ENCODE data around the gene CIAO2A. TPM values are rescaled to one million over a fixed set of nuclear protein-coding genes. Genes with fewer than 3 reads are reported as not detected.
"Not testable (repeated sequence)": the region's sequence is repeated elsewhere in the genome, so short reads cannot be mapped to it uniquely, and the experiment has no call there.

Gene CIAO2A
- total and polyA plus RNA-seq, 4 donors = 41.7 to 48.1 (median 47.3) TPM

- Histone ChIP-seq H3K27ac (ENCODE audit: low read depth, low read length) (no peak overlapping the region), H3K4me1 (ENCODE audit: control insufficient read depth, insufficient read depth, low read length) (peaks cover 12% of the 10 kb centered on the region)
These were observed 38.6 kb upstream of the CIAO2A start for GRCh38 chr15:64132217-64132616.

GRCh38 chr15:64131547-64131946 lies 37.9 kb upstream of the CIAO2A start:
- Histone ChIP-seq H3K36me3 (ENCODE audit: control insufficient read depth, insufficient read depth, low read length) (peaks cover 76% of the 10 kb centered on the region), H3K4me1 (ENCODE audit: control insufficient read depth, insufficient read depth, low read length) (peaks cover 9% of the 10 kb centered on the region), H3K27ac (ENCODE audit: low read depth, low read length) (no peak overlapping the region), H3K9me3 (ENCODE audit: control insufficient read depth, insufficient read depth, low read length) (no peaks in the 10 kb centered on the region), H3K27me3 (ENCODE audit: control insufficient read depth, insufficient read depth, low read length) (no peaks in the 10 kb centered on the region), H3K4me3 (ENCODE audit: low read depth, low read length) (no peak overlapping the region)
- 94% methylated on average over 7 of the region's 7 CpGs for WGBS (ENCODE audit: insufficient coverage)
- DNase-seq (ENCODE audit: low read depth in 4 of 6, low spot score in 6 of 6) = no peak

More at GRCh38 chr15:64132217-64132616, 38.6 kb upstream of the CIAO2A start:
- Histone ChIP-seq H3K27me3 (ENCODE audit: control insufficient read depth, insufficient read depth, low read length) (no peaks in the 10 kb centered on the region), H3K9me3 (ENCODE audit: control insufficient read depth, insufficient read depth, low read length) (no peaks in the 10 kb centered on the region), H3K36me3 (ENCODE audit: control insufficient read depth, insufficient read depth, low read length) (peaks cover 79% of the 10 kb centered on the region), H3K4me3 (ENCODE audit: low read depth, low read length) (no peak overlapping the region)
- no peak for DNase-seq (ENCODE audit: low read depth in 4 of 6, low spot score in 6 of 6)
- WGBS (ENCODE audit: insufficient coverage) = 100% methylated on average over 2 of the region's 4 CpGs

GRCh38 chr15:64130159-64130558 lies 36.5 kb upstream of the CIAO2A start:
- Histone ChIP-seq H3K4me3 (ENCODE audit: low read depth, low read length) (no peak overlapping the region), H3K9me3 (ENCODE audit: control insufficient read depth, insufficient read depth, low read length) (no peaks in the 10 kb centered on the region), H3K27me3 (ENCODE audit: control insufficient read depth, insufficient read depth, low read length) (no peaks in the 10 kb centered on the region), H3K4me1 (ENCODE audit: control insufficient read depth, insufficient read depth, low read length) (peaks cover 9% of the 10 kb centered on the region), H3K27ac (ENCODE audit: low read depth, low read length) (no peak overlapping the region), H3K36me3 (ENCODE audit: control insufficient read depth, insufficient read depth, low read length) (peaks cover 69% of the 10 kb centered on the region)
- DNase-seq (ENCODE audit: low read depth in 4 of 6, low spot score in 6 of 6) = no peak
- WGBS (ENCODE audit: insufficient coverage) = 100% methylated on average over 2 of the region's 3 CpGs

- no CpG with 5 or more reads among the region's 6 CpGs for WGBS (ENCODE audit: insufficient coverage)
- no peak overlapping the region for H3K27ac ChIP-seq (ENCODE audit: low read depth, low read length)
- H3K36me3 ChIP-seq (ENCODE audit: control insufficient read depth, insufficient read depth, low read length) = peaks cover 53% of the 10 kb centered on the region
- H3K4me3 ChIP-seq (ENCODE audit: low read depth, low read length) = no peak overlapping the region
- H3K4me1 ChIP-seq (ENCODE audit: control insufficient read depth, insufficient read depth, low read length) = peaks cover 6% of the 10 kb centered on the region
- no peak for DNase-seq (ENCODE audit: low read depth in 4 of 6, low spot score in 6 of 6)
- no peaks in the 10 kb centered on the region for H3K27me3 ChIP-seq (ENCODE audit: control insufficient read depth, insufficient read depth, low read length)
- no peaks in the 10 kb centered on the region for H3K9me3 ChIP-seq (ENCODE audit: control insufficient read depth, insufficient read depth, low read length)
These were observed 34.1 kb upstream of the CIAO2A start for GRCh38 chr15:64127521-64128270.

GRCh38 chr15:64125978-64126377 lies 32.3 kb upstream of the CIAO2A start:
- H3K4me1 ChIP-seq (ENCODE audit: control insufficient read depth, insufficient read depth, low read length) = peaks cover 11% of the 10 kb centered on the region
- WGBS (ENCODE audit: insufficient coverage) = 69% methylated on average over 2 of the region's 3 CpGs
- no peak overlapping the region for H3K4me3 ChIP-seq (ENCODE audit: low read depth, low read length)
- no peaks in the 10 kb centered on the region for H3K9me3 ChIP-seq (ENCODE audit: control insufficient read depth, insufficient read depth, low read length)
- no peaks in the 10 kb centered on the region for H3K27me3 ChIP-seq (ENCODE audit: control insufficient read depth, insufficient read depth, low read length)
- H3K27ac ChIP-seq (ENCODE audit: low read depth, low read length) = no peak overlapping the region
- peaks cover 41% of the 10 kb centered on the region for H3K36me3 ChIP-seq (ENCODE audit: control insufficient read depth, insufficient read depth, low read length)
- DNase-seq (ENCODE audit: low read depth in 4 of 6, low spot score in 6 of 6) = no peak

- WGBS (ENCODE audit: insufficient coverage) = no CpG with 5 or more reads among the region's 3 CpGs
- peaks cover 11% of the 10 kb centered on the region for H3K4me1 ChIP-seq (ENCODE audit: control insufficient read depth, insufficient read depth, low read length)
- DNase-seq (ENCODE audit: low read depth in 4 of 6, low spot score in 6 of 6) = peak in 5 of 6 donors; percentile 53 to 90 (median 61)
- no peak overlapping the region for H3K4me3 ChIP-seq (ENCODE audit: low read depth, low read length)
- no peaks in the 10 kb centered on the region for H3K9me3 ChIP-seq (ENCODE audit: control insufficient read depth, insufficient read depth, low read length)
- H3K27me3 ChIP-seq (ENCODE audit: control insufficient read depth, insufficient read depth, low read length) = no peaks in the 10 kb centered on the region
- peak overlapping the region; percentile 67 for H3K27ac ChIP-seq (ENCODE audit: low read depth, low read length)
- peaks cover 40% of the 10 kb centered on the region for H3K36me3 ChIP-seq (ENCODE audit: control insufficient read depth, insufficient read depth, low read length)
These were observed 29.3 kb upstream of the CIAO2A start for GRCh38 chr15:64122936-64123351.

- no peak for DNase-seq (ENCODE audit: low read depth in 4 of 6, low spot score in 6 of 6)
- H3K27me3 ChIP-seq (ENCODE audit: control insufficient read depth, insufficient read depth, low read length) = no peaks in the 10 kb centered on the region
- no CpG with 5 or more reads among the region's 1 CpG for WGBS (ENCODE audit: insufficient coverage)
- peak overlapping the region; percentile 57 for H3K27ac ChIP-seq (ENCODE audit: low read depth, low read length)
- peaks cover 42% of the 10 kb centered on the region for H3K36me3 ChIP-seq (ENCODE audit: control insufficient read depth, insufficient read depth, low read length)
- peaks cover 11% of the 10 kb centered on the region for H3K4me1 ChIP-seq (ENCODE audit: control insufficient read depth, insufficient read depth, low read length)
- H3K9me3 ChIP-seq (ENCODE audit: control insufficient read depth, insufficient read depth, low read length) = no peaks in the 10 kb centered on the region
- no peak overlapping the region for H3K4me3 ChIP-seq (ENCODE audit: low read depth, low read length)
These were observed 28.8 kb upstream of the CIAO2A start for GRCh38 chr15:64122444-64122843.

- Histone ChIP-seq H3K36me3 (ENCODE audit: control insufficient read depth, insufficient read depth, low read length) (peaks cover 43% of the 10 kb centered on the region), H3K27me3 (ENCODE audit: control insufficient read depth, insufficient read depth, low read length) (no peaks in the 10 kb centered on the region), H3K9me3 (ENCODE audit: control insufficient read depth, insufficient read depth, low read length) (no peaks in the 10 kb centered on the region), H3K4me3 (ENCODE audit: low read depth, low read length) (no peak overlapping the region), H3K4me1 (ENCODE audit: control insufficient read depth, insufficient read depth, low read length) (peaks cover 11% of the 10 kb centered on the region), H3K27ac (ENCODE audit: low read depth, low read length) (no peak overlapping the region)
- DNase-seq (ENCODE audit: low read depth in 4 of 6, low spot score in 6 of 6) = no peak
- WGBS (ENCODE audit: insufficient coverage) = no CpG with 5 or more reads among the region's 4 CpGs
These were observed 28.0 kb upstream of the CIAO2A start for GRCh38 chr15:64121614-64122013.

GRCh38 chr15:64120322-64120721 lies 26.7 kb upstream of the CIAO2A start:
- peaks cover 11% of the 10 kb centered on the region for H3K4me1 ChIP-seq (ENCODE audit: control insufficient read depth, insufficient read depth, low read length)
- H3K9me3 ChIP-seq (ENCODE audit: control insufficient read depth, insufficient read depth, low read length); H3K27me3 ChIP-seq (ENCODE audit: control insufficient read depth, insufficient read depth, low read length); H3K27ac ChIP-seq (ENCODE audit: low read depth, low read length); H3K4me3 ChIP-seq (ENCODE audit: low read depth, low read length); DNase-seq (ENCODE audit: low read depth in 4 of 6, low spot score in 6 of 6): not testable (repeated sequence)
- 100% methylated on average over 2 of the region's 2 CpGs for WGBS (ENCODE audit: insufficient coverage)
- H3K36me3 ChIP-seq (ENCODE audit: control insufficient read depth, insufficient read depth, low read length) = peaks cover 41% of the 10 kb centered on the region
